T-helper 2 cell treated with Interferon-gamma antibody and Interleukin-4, amounts not matched to agents 5 μg/mL and 100 μg/mL, for 36 hours (primary cell): ENCODE results near the gene CAMTA1.

ENCODE experiments used
- DNase-seq: peaks from one replicate; pipeline ENCODE4 v3.0.0; 2021; ENCODE audit warnings: low spot score
- H3K27ac Mint-ChIP-seq: one replicate; pipeline ENCODE4 v1.8.0; 2021; ENCODE audit warnings: mild to moderate bottlenecking, mixed read lengths
- H3K27me3 Mint-ChIP-seq: one replicate; pipeline ENCODE4 v1.8.0; 2021; ENCODE audit warnings: low read depth, mixed read lengths
- H3K36me3 Mint-ChIP-seq: one replicate; pipeline ENCODE4 v1.8.0; 2021; ENCODE audit warnings: low read depth, mixed read lengths
- H3K4me1 Mint-ChIP-seq: one replicate; pipeline ENCODE4 v1.8.0; 2021; ENCODE audit warnings: low read depth, mixed read lengths
- H3K4me3 Mint-ChIP-seq: one replicate; pipeline ENCODE4 v1.8.0; 2022; ENCODE audit warnings: mild to moderate bottlenecking, moderate library complexity, mixed read lengths
- H3K9me3 Mint-ChIP-seq: one replicate; pipeline ENCODE4 v1.8.0; 2021; ENCODE audit warnings: mixed read lengths

Gene CAMTA1

DNA sequence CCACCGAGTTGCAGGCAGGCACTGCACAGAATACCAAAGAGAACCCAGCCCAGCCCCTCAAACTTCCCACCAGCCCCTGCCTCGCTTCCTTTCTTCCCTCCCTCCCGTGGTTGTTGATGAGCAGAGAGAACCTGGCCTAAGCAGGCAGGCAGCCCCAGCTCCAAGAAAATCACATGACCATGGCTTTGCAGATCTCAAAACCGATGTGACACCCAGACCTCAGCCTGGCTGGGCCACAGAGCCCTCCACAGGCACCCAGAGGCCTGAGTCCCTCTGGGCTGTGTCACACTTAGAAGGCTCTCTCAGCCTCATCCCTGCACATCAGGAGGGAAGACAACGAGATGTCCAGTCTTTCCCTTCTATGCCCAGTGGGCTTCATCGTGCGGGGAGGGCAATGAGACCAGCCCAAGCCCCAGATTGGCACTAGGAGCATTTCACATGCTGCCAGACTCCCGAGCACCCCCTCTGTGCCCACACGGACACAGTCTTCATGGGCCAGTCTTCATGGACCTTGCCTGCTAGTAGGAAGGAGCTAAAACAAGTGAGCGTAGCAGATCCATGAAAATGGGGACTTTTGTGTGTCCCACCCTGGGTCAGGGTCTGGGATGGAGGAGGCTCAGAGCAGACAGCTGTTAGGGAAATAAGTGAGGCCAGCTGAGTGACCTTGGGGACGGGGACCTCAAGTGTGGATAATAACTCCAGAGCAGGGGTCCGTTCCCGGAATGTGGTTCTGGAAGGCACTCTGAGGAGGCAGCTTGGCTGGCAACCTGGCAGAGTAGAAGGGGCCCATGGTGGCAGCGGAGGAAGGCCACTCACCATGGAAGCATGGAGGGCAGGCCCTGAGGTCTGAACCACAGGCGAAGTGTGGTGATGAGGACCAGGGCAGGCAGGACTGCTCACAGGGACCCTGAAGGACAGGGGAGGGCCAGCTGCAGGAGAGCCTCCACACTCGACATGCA, 781.4 kb downstream of the CAMTA1 start:
- H3K27me3 Mint-ChIP-seq: no peaks in the 10 kb centered on the region
- H3K4me1 Mint-ChIP-seq: no peaks in the 10 kb centered on the region
- no peak overlapping the region for H3K4me3 Mint-ChIP-seq
- H3K9me3 Mint-ChIP-seq: no peaks in the 10 kb centered on the region
- H3K36me3 Mint-ChIP-seq: no peaks in the 10 kb centered on the region
- no peak for DNase-seq
- H3K27ac Mint-ChIP-seq: no peak overlapping the region

DNA sequence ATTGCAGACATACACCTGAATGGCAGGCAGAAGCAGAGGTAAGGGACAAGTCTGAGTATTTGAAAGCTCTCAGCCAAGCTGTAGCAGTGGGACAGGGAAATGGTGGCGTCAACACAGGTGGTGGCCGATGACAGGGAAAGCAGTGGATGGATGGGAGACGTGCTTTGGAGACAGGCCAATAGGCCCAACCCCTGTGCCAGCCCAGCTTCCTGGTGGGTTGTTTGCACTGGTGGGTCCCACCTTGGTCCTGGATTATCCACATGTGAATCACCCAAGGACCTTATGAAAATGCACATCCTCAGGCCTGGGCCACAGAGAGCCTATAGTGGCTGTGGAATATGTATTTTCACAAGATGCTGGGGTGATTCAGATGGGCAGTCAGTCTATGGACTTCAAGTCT, 782.1 kb downstream of the CAMTA1 start:
- Mint-ChIP-seq H3K4me1 (no peaks in the 10 kb centered on the region), H3K9me3 (no peaks in the 10 kb centered on the region), H3K4me3 (no peak overlapping the region), H3K27me3 (no peaks in the 10 kb centered on the region), H3K36me3 (no peaks in the 10 kb centered on the region), H3K27ac (no peak overlapping the region)
- DNase-seq: no peak

DNA sequence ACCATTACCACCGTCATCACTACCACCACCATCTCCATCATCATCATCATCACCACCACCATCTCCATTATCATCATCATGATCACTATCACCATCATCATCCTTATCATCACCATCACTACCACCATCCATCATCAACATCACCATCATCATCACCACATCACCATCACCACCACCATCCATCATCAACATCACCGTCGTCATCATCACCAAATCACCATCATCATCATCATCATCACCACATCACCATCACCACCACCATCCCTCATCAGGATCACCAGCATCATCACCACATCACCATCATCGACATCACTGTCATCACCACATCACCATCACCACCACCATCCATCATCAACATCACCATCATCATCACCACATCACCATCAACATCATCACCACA, 782.8 kb downstream of the CAMTA1 start:
- no peak for DNase-seq
- no peaks in the 10 kb centered on the region for H3K4me1 Mint-ChIP-seq
- no peaks in the 10 kb centered on the region for H3K9me3 Mint-ChIP-seq
- H3K27ac Mint-ChIP-seq: no peak overlapping the region
- H3K36me3 Mint-ChIP-seq: no peaks in the 10 kb centered on the region
- H3K27me3 Mint-ChIP-seq: no peaks in the 10 kb centered on the region
- H3K4me3 Mint-ChIP-seq: no peak overlapping the region

DNA sequence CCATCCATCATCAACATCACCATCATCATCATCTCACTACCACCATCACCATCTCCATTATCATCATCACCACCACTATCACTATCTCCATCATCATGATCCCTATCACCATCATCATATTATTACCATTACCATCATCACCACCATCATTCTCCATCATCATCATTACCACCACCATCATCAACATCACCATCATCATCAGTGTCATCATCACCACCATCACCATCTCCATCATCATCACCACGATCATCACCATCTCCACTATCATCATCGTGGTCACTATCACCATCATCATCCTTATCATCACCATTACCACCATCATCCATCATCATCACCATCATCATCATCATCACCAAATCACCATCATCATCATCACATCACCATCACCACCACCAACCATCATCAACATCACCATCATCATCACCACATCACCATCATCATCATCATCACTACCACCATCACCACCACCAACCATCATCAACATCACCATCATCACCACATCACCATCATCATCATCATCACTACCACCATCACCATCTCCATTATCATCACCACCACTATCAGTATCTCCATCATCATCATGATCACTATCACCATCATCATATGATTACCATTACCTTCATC, 783.8 kb downstream of the CAMTA1 start:
- no peaks in the 10 kb centered on the region for H3K4me1 Mint-ChIP-seq
- no peak for DNase-seq
- H3K27me3 Mint-ChIP-seq: no peaks in the 10 kb centered on the region
- H3K36me3 Mint-ChIP-seq: no peaks in the 10 kb centered on the region
- no peak overlapping the region for H3K27ac Mint-ChIP-seq
- no peaks in the 10 kb centered on the region for H3K9me3 Mint-ChIP-seq
- H3K4me3 Mint-ChIP-seq: no peak overlapping the region

DNA sequence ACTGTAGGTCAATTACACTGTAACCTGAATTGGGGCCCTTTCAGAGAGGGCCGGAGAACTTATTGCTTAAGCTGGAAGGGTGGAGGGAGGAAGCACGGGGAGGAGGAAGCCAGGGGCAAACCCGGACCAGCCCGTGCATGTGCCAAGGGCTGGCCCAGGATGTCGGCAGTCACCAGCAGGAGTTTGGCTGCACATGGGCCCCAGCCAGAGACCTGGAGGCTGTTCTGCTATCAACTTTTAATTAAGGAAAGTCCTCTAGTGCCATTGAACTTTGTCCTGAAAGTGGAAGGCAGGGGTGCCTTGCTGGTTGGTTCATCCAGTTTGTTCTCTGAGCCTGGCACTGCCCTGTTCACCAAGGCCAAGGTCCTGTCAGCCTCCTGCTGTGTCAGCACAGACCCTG, 785.1 kb downstream of the CAMTA1 start:
- Mint-ChIP-seq H3K27me3 (no peaks in the 10 kb centered on the region), H3K27ac (no peak overlapping the region), H3K36me3 (no peaks in the 10 kb centered on the region), H3K4me1 (no peaks in the 10 kb centered on the region), H3K9me3 (no peaks in the 10 kb centered on the region), H3K4me3 (no peak overlapping the region)
- no peak for DNase-seq

DNA sequence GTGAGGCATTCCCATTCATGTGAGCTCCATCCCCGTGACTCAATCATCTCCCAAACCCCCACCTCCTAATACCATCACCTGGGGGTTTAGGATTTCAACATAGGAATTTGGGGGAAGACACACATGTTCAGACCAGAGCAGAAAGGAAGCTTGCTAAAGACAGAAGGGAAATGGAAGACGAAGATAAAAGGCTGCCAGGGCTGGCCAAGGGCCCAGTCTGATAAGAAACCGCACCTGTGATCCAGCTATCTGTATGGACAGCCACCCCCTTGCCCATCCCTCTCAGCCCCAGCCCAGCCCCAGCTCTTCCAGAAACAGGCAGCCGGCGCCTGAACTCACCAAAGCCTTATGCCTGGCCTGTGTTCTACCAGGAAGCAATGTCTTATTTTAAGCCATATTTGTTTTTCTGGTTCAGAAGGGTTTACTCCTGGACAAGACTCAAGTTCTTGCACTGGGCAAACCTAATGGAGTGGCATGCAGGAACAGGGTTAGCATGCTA, 787.4 kb downstream of the CAMTA1 start:
- H3K4me1 Mint-ChIP-seq: no peaks in the 10 kb centered on the region
- H3K36me3 Mint-ChIP-seq: no peaks in the 10 kb centered on the region
- no peak for DNase-seq
- H3K4me3 Mint-ChIP-seq: no peak overlapping the region
- no peak overlapping the region for H3K27ac Mint-ChIP-seq
- H3K27me3 Mint-ChIP-seq: no peaks in the 10 kb centered on the region
- no peaks in the 10 kb centered on the region for H3K9me3 Mint-ChIP-seq

DNA sequence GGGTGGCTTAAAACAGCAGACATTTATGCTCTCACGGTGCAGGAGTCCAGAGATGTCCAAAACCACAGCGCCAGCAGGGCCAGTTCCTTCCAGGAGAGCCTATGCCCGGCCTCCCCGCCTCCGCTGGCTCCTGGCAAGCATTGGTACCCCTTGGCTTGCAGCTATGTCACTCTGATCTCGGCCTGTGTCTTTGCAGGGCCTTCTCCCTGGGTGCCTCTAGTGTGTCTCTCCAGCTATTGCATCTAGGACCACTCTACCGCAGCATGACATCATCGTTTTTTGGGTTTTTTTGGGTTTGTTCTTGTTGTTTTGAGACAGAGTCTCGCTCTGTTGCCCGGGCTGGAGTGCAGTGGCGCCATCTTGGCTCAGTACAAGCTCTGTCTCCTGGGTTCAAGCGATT, 788.2 kb downstream of the CAMTA1 start:
- no peaks in the 10 kb centered on the region for H3K9me3 Mint-ChIP-seq
- H3K4me1 Mint-ChIP-seq: no peaks in the 10 kb centered on the region
- H3K36me3 Mint-ChIP-seq: no peaks in the 10 kb centered on the region
- DNase-seq: no peak
- H3K27ac Mint-ChIP-seq: no peak overlapping the region
- H3K27me3 Mint-ChIP-seq: no peaks in the 10 kb centered on the region
- no peak overlapping the region for H3K4me3 Mint-ChIP-seq

DNA sequence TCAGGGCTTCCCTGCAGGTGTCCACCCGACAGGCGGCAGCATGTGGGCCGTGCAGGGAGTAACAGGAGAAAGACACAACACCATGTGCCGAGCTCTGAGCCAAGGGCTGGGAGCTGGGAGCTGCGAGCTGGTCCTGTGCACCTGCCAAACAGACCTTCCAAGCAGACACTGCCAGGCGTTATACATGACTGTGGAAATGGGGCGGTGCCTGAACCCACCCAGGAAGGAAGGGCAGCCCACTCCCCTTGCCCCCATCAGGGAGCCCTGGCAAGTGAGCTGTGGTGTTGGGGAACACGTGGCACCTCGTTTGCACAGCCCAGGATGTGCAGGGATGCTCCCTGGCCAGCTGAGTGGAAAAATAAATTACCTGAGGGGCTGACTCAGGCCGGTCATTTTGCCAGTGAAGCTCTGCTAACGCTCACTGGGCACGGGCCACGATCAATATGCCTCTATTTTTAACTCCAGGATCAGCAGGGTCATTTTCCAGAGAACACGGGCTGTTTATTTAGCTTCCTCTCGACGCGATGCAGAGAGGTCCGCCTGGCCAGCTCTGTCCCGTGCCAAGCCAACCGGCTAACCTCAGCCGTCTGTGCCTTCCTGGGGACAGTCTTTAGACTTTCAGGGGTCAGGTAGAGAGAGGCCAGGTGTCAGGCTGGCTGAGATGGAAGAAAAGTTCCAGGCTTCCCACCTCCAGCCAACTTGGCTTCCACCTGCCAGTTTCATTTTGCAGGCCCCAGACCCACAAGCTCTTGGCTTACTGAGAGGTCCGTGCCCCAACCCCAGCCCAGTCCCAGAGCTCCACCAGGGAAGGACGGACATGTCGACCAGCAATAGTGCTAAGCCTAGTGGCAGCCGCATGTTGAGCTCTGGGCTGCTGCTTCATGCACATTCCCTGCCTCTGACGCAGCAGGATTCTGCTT, 789.1 kb downstream of the CAMTA1 start:
- Mint-ChIP-seq H3K4me3 (no peak overlapping the region), H3K27me3 (no peaks in the 10 kb centered on the region), H3K27ac (no peak overlapping the region)

DNA sequence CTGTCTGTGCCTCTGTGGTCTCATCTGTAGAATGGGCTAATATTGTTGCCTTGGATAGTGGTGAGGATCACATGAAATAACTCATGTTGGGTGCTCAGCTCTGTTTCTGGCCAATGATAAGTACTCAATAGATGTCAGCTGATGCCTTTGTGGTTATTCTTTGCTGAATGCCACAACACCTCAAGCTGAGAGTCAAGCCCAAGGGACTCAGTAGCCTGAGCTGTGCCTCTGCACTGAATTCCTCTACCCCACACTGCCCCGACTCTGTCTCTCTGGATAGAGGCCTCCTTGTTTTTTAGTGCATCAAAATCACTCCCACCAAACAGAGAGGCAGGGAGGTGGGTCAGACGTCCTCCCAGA, 789.8 kb downstream of the CAMTA1 start:
- H3K4me1 Mint-ChIP-seq: no peaks in the 10 kb centered on the region
- no peak overlapping the region for H3K4me3 Mint-ChIP-seq
- no peaks in the 10 kb centered on the region for H3K9me3 Mint-ChIP-seq
- DNase-seq: no peak
- no peak overlapping the region for H3K27ac Mint-ChIP-seq
- no peaks in the 10 kb centered on the region for H3K27me3 Mint-ChIP-seq
- no peaks in the 10 kb centered on the region for H3K36me3 Mint-ChIP-seq

More for the DNA sequence above, 789.1 kb downstream of the CAMTA1 start:
- no peaks in the 10 kb centered on the region for H3K36me3 Mint-ChIP-seq
- no peaks in the 10 kb centered on the region for H3K4me1 Mint-ChIP-seq
- H3K9me3 Mint-ChIP-seq: no peaks in the 10 kb centered on the region
- no peak for DNase-seq

DNA sequence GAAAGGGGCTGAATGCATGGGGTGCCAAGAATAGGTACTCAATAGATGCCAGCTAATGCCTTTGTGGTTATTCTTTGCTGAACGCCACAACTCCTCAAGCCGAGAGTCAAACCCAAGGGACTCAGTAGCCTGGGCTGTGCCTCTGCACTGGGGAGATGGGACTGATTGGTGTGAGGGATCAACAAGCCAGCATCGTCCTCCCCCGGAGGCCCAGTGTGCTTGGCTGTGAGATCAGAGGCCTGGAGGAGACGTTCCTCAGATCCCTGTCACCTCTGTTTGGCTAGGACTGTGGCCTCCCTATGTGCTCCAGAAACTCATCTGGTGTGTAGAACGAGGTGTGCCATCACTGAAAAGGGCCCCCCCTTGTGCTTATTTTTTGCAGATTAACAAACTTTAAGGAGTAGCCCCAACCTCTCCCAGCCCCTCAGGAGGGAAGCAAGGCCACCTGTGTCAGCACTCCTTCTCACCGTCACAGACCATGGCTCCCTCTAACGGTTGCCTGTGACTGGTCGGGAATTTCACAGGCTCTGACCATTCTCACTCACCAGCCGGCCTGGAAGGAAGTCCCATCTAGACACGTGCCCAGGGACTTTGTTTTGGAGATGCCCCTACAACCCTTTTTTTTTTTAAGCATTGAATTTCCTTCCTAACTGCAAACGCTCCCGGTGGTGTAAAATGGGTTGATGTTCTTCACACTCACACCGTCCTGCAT, 791.8 kb downstream of the CAMTA1 start:
- Mint-ChIP-seq H3K27me3 (no peaks in the 10 kb centered on the region), H3K27ac (no peak overlapping the region), H3K9me3 (no peaks in the 10 kb centered on the region), H3K4me1 (no peaks in the 10 kb centered on the region), H3K36me3 (no peaks in the 10 kb centered on the region), H3K4me3 (no peak overlapping the region)
- no peak for DNase-seq

DNA sequence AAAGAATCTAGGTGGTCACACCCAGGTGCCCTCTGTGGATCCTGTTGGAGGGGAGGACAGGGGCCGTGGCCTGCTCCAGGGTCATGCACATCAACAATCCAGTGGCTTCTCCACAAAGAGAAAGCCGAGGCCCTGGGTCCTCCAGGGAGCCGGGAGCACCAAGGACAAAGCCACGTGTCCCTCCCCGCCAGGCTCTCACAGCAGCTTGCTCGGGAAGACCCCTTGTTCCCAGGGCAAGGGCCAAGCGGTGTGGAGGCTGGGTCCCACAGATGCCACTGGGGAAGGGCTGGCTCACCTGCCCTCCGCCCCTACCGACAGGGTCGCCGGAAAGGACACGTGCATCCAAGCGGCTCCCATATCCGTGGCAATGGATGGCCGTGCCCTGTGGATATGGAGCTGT, 793.0 kb downstream of the CAMTA1 start:
- no peaks in the 10 kb centered on the region for H3K9me3 Mint-ChIP-seq
- no peaks in the 10 kb centered on the region for H3K36me3 Mint-ChIP-seq
- no peak overlapping the region for H3K4me3 Mint-ChIP-seq
- no peaks in the 10 kb centered on the region for H3K27me3 Mint-ChIP-seq
- DNase-seq: no peak
- H3K27ac Mint-ChIP-seq: no peak overlapping the region
- H3K4me1 Mint-ChIP-seq: no peaks in the 10 kb centered on the region

DNA sequence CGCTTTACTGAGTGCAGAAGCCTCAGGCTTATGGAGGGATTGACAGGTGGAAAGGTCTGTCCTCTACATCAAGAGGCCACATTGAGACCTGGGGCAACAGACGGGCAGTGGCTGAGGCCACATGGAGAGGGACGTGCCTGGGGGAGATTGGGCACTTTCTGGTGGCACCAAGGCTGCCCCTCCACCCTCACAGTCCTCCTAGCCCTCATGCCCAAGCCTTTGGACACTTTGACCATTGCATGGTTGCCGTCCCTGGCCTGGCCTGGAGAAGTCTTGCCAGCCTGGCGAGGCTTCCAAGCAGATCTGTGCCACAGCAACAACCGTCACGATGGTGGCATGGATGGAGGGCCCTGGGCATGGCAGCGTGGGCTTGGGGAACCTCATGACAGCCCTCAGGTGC, 793.8 kb downstream of the CAMTA1 start:
- H3K27me3 Mint-ChIP-seq: no peaks in the 10 kb centered on the region
- H3K4me3 Mint-ChIP-seq: no peak overlapping the region
- H3K36me3 Mint-ChIP-seq: no peaks in the 10 kb centered on the region
- DNase-seq: no peak
- no peak overlapping the region for H3K27ac Mint-ChIP-seq
- no peaks in the 10 kb centered on the region for H3K4me1 Mint-ChIP-seq
- H3K9me3 Mint-ChIP-seq: no peaks in the 10 kb centered on the region
